Measurements from ENCODE around the gene RAPGEF4.

DNA sequence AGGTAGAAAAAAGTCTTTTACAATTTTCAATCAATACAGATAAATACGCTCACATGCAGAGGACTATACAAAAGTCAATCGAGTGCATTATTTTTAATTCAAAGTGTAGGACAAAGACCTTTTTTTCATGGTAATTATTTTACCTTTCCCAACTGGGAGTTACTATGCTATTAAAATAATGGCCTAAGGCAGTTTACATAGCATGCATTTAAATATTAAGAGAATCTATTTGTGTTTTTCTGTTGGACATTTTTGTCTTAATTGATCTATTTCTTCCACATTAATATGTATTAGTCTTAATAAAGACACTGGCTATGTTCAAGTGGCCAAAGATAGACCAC, 209.8 kb downstream of the RAPGEF4 start:
- TF ChIP-seq, protein P1, sequence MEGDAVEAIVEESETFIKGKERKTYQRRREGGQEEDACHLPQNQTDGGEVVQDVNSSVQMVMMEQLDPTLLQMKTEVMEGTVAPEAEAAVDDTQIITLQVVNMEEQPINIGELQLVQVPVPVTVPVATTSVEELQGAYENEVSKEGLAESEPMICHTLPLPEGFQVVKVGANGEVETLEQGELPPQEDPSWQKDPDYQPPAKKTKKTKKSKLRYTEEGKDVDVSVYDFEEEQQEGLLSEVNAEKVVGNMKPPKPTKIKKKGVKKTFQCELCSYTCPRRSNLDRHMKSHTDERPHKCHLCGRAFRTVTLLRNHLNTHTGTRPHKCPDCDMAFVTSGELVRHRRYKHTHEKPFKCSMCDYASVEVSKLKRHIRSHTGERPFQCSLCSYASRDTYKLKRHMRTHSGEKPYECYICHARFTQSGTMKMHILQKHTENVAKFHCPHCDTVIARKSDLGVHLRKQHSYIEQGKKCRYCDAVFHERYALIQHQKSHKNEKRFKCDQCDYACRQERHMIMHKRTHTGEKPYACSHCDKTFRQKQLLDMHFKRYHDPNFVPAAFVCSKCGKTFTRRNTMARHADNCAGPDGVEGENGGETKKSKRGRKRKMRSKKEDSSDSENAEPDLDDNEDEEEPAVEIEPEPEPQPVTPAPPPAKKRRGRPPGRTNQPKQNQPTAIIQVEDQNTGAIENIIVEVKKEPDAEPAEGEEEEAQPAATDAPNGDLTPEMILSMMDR (IDR thresholded peaks at IDR 0.05) = no peak
- TF ChIP-seq REST (IDR thresholded peaks at IDR 0.05; ENCODE audit: insufficient read depth in 1 of 2, low read depth in 2 of 2, low read length in 1 of 2) = no peak

Data from Panc1 (cell line).